Measurements from ENCODE around the gene PACS1.

Gene PACS1

DNA sequence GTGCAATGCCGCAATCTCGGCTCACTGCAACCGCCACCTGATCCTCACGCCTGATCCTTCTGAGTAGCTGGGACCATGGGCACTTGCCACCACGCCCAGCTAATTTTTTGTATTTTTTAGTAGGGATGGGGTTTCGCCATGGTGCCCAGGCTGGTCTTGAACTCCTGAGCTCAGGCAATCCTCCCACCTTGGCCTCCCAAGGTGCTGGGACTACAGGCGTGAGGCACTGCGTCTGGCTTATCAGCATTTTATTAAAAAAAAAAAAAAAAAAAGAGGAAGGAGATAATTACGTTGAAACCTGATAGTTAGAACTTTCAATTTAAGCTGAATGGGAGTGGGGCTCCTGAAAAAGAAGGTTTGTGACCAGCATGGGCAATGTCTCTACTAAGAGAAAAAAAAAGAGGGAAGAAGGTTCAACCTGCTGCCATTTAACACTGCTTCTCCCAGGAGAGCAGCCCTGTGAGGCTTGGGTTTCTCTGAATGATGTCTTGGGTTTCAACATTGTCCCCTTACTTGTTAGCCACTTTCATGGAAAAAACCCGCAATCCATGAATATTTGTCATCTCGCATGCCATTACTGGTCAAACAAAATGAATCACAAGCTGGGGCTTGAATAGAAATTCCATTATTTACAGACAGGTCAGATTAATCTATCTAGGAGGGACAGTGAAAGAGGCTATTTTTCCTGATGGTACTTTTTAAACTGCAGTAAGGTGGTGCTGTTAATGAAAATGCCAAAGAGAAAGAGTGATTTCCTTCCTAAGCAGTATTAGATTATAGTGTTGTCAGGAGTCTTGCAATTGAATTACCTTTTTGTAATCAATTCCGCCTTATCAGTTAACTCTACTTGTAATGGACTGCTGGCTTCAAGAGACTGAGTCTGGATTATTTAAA, 72.5 kb downstream of the PACS1 start:
- DNase-seq (ENCODE audit: low read depth in 2 of 2): no peak

DNA sequence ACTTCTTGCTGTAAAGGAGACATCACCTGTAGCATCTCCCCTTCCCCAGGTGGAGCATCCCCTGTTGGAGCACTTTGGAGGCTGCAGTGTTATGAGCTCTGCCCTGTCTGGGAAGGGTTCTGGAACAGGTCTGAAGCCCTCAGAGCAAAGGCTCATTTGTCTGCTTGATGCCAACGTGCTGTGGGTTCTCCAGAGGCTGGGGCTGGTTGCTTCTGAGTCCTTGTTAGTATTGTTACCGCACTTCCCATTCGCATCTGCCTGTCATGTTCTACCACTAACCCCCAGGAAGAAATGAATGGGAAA, 73.1 kb downstream of the PACS1 start:
- no peak for DNase-seq (ENCODE audit: low read depth in 2 of 2)

DNA sequence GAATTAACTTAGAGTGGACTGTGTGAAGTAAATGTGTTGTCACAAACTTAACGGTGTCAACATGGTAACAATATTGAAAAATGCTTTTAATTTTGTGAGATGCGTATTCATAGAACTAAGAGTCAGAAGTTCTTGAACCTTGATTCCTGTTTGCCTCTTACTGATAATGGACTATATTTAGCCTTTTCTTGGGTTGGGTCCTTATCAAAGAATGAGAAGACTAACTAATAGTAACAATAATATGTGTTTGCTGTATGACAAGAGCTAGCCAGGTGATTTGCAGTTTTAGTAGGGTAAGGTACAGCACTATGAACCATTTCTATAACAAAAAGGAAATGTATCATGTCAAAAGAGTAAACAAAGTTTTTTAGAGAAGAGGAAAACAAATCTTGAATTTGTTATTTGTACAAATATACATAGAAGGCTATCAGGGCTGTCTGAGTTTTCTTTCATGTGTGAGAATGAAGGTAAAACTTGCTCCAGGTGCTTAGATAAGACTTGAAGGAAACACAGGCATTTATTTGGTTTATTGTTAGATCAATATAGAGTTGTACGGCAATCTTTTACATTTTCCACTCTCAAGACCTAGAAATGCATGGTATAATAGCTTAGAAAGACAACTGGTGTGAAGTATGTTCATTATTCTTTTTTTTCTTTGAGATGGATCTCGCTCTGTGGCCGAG, 74.1 kb downstream of the PACS1 start:
- no peak for DNase-seq (ENCODE audit: low read depth in 2 of 2)

DNA sequence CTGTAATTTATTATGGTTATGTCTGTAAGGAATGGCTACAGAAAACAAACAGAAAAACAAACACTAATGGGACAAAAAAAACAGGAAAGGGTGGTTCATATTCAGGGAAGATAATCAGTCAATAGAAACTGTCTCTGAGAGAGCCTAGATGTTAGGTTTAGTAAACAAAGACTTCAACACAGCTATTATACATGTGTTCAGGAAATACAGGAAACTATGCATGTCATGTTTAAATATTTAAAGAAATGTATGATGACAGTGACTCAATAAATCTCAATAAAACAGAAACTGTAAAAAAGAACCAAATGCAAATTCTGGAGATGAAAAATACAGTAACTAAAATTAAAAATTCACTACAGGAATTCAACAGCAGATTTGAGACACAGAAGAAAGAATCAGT, 76.0 kb downstream of the PACS1 start:
- DNase-seq (ENCODE audit: low read depth in 2 of 2): no peak

DNA sequence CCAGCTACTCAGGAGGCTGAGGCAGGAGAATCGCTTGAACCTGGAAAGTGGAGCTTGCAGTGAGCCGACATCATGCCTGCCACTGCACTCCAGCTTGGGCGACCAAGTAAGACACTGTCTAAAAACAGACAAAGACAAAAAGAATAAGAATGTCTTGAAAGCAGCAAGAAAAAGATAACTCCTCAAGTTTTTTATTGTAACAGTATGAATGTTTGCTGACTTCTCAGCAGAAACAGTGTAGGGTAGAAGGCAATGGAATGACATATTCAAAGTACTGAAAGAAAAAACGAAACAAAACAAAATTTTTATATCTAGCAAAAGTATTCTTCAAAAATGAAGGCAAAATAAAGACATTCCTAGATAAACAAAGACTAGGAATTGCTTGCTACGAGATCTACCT, 76.9 kb downstream of the PACS1 start:
- no peak for DNase-seq (ENCODE audit: low read depth in 2 of 2)

DNA sequence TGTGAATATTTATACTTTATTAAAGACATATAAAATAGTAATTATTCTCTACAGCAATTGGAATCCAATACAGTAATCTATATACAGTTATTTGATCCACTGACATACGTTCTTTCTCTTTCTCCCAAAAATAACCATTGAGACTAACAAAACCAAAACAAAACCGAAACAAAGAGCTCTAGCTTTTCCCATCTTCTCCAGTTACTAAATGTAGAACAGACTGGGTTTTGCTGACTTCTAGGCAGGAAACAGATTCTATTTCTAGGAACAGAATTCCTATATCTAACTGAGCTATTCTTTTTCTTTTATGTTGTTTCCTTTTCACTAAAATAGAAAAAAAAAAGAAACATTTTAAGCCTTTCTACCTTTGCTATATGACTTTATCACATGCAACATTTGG, 80.1 kb downstream of the PACS1 start:
- DNase-seq (ENCODE audit: low read depth in 2 of 2): no peak

DNA sequence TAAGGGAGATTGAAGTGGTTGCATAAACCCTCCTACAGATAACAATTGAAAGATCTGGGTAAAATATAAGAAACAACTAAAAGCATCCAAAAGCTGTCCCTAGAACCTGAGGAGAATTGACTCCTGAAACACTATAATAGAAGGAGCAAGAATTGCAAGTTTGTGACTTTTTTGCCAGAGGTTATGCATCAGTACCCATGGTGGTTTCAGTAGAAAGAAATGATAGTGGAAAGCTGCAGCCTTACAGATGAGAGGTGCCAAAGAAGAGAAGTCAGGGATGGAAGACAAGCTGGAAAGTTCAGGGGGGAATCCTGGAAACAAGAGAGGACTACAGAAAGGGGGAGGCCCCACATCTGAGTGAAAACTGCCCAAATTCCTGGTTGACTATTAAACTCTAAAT, 80.7 kb downstream of the PACS1 start:
- no peak for DNase-seq (ENCODE audit: low read depth in 2 of 2)

DNA sequence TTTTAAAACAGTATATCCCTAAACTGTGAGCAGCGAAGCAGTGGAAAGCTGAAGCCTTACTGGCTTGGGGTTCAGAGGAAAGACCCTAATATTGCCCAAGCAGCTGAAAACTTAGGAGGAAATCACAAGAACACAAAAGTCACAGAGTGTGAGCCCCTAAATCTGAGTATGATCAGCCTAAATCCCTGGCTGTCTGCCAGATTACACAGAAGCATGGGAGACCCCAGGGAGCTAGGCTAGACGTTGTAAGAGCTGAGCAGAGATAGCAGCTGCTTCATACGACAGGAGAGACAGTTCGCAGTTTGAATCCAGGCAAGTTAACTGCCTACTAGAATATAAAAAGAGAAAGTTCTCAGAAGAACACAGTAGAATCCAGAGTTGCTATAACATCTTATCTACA, 81.2 kb downstream of the PACS1 start:
- DNase-seq (ENCODE audit: low read depth in 2 of 2): no peak

DNA sequence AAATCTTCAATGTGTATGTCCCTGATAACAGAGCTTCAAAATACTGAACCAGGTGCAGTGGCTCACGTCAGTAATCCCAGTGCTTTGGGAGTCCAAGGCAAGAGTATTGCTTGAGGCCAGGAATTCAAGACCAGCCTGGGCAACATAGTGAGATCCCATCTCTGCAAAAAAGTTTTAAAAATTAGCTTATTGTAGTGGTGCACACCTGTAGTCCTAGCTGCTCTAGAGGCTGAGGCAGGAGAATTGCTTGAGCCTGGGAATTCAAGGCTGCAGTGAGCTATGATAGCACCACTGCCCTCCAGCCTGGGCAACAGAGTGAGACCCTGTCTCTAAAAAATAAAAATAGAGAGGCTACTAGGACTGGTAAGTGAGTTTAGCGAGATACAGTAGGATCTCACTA, 84.0 kb downstream of the PACS1 start:
- no peak for DNase-seq (ENCODE audit: low read depth in 2 of 2)

DNA sequence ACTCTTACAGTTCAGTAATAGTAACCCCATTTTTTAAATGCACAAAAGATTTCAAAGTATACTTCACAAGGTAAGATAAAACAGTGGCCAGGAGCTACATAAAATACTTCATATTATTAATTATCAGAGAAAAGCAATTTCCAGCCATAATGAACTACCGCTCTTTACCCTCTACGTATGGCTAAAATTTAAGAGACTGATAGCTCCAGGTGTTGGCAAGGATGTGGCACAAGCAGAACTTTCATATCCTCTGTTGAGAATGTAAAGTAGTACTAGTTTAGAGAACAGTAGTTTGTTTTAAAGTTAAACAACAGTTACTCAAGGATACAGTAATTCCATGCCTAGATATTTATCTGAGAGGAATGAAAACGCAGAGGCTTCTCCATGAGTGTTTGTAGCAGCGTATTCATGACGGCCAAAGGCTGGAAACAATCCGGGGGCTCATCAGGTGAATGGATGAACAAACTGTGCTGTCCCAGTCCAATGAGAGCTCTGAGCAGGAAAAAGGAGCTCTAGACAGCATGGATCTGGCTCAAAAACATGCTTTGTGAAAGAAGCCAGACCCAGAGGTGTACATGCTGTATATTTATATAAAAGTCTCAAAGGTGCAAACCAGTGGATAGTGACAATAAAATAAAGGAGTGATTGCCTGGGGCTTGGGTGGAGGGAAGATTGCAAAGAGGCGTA, 85.5 kb downstream of the PACS1 start:
- DNase-seq (ENCODE audit: low read depth in 2 of 2): no peak

DNA sequence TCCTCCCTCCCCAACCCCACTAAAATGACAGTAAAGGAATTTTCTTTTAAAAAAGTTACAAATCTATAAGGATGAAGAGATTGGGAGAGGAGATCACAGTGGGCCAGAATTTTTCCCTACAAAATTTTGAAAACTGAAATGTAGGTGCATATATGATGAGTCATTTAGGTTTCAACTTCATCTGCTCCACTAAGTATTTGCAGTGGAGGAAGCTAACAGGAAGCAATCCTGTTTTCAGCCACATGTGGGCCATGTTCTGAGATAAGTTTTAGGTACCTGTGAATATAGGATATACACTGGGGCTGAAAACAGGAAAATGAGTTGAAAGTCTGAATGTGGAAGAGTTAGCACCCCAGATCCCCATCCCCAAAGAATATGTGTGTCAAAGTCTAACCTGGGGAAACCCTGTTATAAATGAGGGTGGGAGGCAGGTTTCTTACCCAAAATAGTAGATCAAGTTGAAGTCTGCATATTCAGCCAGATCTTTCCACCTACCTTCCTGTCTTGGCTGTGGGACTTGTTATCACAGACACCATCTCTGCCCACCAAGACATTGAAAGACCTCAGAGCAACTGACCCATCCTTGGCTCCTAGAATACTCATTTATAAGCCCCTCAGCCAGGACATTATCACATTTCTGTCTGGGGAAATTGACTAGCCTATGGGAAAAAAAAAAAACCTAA, 87.3 kb downstream of the PACS1 start:
- DNase-seq (ENCODE audit: low read depth in 2 of 2): no peak

DNA sequence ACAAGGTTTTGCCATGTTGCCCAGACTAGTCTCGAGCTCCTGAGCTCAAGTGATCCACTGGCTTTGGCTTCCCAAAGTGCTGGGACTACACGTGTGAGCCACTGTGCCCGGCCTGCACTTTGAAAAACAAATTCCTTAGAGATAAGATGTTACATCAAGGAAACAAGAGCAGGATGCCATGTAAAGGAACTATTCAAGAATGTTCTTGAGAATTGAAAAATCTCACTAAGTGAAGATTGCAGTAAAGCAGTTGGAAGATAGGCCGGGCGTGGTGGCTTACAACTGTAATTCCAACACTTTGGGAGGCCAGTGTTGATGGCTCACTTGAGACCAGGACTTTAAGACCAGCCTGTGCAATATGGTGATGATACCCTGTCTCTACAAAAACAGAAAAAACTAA, 88.1 kb downstream of the PACS1 start:
- no peak for DNase-seq (ENCODE audit: low read depth in 2 of 2)

DNA sequence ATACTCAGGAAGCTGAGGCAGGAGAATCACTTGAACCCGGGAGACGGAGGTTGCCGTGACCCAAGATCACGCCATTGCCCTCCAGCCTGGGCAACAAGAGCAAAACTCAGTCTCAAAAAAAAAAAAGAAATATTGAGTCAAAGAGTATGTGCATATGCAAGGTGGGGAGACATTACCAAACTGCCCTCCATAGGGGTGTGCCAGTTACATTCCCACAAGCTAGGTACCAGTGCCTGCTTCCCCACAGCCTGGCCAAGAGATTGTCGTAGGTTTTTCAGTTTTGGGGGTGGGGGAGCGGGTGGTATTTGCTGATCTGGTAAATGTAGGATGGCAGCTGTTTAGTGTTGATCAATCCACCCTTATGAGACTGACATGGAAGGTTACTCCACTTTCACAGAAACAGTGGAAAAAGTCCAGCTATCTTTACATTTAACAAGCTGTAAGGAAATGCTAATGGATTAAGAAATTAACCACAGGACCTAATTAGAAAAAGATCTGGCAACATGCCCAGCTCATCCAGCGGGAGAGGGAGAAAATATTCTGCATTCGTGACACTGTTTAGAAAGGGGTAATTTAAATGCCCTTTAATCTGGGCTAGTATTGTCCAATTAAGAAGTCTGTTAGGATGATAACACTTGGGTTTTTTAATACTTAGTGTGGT, 89.4 kb downstream of the PACS1 start:
- no peak for DNase-seq (ENCODE audit: low read depth in 2 of 2)

DNA sequence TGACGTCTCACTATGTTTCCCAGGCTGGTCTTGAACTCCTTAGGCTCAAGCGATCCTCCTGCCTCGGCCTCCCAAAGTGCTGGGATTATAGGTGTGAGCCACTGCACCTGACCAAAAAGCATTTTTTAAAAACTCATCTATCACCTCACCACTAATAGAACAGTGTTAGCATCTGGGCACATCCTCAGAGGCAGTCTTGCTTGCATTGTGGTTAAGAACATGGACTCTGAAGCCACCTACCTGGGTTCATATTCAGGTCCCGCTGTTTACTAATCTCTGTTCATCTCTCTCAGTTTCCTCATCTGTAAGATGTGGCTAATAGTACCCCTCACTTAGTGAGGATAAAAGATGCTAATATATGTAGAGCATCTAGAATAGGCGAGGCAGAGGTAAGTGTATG, 90.6 kb downstream of the PACS1 start:
- DNase-seq (ENCODE audit: low read depth in 2 of 2): no peak

DNA sequence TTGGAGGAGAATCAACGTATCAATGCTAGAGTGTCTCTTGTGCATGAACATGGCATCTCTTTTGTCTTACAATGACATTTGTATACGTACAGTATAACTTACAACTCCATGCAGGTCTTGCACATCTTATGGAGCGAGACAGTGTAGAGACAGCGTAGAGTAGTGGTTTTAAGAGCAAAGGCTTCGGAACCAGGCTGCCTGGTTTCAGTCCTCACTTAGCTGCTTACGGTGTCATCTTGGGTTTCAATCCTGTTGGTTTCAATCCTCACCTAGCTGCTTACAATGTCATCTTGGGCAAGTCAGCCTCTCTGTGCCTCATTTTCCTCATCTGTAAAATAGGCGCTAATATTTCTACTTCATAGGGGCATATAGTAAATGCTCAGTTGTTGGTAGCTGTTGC, 98.2 kb downstream of the PACS1 start:
- DNase-seq (ENCODE audit: low read depth in 2 of 2): no peak

DNA sequence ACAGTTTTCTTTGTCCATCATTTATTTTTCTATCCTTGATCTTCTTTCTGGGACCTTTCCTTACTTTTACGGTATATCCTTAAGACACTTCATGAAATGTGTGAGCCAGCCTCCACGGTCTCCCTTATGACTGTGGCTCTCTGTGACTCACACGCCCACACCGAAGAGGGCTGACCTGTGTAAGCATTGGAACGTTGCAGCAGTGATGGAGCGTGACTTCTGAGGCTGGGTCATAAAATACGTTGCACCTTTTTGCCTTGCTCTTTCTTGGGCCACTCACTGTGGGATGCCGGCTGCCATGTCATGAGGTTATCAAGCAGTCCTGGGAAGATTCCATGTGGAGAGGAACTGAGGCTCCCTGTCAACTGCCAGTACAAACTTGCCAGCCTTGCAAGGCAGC, 102.1 kb downstream of the PACS1 start:
- no peak for DNase-seq (ENCODE audit: low read depth in 2 of 2)

DNA sequence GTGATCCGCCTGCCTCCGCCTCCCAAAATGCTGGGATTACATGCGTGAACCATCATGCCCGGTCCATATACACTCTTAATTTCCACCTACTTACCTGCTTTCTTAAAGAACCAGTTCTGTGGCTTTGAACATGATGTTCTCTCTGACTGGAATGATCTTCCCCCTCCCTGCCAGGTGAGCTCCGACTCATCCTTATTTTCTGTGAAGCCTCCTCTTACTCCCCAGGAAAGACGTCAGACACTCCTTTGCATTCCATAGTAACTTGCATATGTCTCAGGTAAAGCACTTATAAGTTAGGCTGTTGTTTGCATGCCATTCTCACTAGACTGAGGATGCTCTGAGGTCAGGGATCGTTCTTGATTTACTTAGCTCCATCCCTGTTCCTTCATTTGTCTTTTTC, 106.6 kb downstream of the PACS1 start:
- DNase-seq (ENCODE audit: low read depth in 2 of 2): no peak

DNA sequence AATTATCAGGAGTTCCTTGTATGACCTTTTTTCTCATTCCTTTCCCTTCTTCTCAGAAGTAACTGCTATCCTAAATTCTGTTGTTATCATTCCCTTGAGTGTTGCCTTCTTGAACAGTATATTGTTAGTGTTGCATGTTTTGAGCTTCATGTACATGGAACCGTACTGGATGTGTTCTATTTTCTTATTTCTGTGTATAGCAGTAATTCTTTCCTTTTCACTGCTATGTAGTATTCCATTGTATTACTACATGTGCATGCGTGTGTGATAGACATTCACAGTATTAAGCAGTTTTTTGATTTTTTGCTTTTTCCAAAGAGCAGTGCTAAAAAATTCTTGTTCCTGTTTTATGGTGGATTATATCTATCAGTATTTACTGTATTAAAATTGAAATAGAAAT, 108.1 kb downstream of the PACS1 start:
- no peak for DNase-seq (ENCODE audit: low read depth in 2 of 2)

DNA sequence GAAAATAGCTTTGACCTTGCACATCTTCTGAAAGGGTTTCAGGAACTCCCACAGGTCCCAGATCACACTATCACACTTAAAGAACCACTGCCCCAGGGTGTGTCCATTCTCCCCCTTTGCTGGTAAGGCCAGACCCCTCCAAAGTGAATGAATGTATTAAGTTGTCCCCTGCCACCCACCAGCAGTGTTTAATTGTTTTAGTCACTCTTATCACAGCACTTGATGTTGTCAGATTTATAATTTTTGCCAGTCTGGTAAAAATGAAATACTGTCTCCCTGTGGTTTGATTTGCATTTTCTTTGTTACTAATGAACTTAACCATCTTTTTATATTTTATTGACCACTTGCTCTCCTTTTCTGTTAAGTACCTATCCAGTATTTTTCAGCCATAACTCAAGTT, 108.8 kb downstream of the PACS1 start:
- DNase-seq (ENCODE audit: low read depth in 2 of 2): no peak

DNA sequence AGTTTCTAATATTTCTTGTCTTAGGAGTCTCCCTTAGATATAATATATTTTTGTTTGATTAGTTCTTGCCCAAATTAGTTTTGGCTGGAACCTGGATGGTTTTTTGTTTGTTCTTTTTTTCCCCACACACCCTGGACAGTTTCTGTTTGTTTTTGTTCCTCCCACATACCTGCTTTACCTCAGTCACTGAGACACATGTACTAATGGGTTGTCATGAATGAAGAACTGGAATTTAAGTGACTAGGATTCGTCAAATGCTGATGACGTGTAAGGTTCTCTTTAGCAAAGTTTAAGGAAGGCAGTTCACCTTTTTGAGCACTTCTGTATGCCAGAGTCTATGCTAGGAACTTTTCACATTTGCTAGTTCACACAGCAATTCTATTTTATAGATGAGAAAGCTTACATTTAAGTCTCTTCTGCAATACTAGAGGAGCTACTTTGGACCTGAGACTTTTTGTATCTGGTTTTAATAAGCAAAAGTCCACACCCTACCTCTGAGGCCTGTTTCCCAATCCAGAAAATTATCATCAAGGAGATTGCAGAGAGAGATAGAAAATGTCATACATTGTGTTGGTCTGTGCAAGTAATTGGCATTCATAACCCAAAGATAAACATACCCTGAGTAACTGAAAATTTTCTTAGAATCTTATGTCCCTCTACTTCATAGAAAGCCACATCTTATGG, 111.7 kb downstream of the PACS1 start:
- DNase-seq (ENCODE audit: low read depth in 2 of 2): no peak

DNA sequence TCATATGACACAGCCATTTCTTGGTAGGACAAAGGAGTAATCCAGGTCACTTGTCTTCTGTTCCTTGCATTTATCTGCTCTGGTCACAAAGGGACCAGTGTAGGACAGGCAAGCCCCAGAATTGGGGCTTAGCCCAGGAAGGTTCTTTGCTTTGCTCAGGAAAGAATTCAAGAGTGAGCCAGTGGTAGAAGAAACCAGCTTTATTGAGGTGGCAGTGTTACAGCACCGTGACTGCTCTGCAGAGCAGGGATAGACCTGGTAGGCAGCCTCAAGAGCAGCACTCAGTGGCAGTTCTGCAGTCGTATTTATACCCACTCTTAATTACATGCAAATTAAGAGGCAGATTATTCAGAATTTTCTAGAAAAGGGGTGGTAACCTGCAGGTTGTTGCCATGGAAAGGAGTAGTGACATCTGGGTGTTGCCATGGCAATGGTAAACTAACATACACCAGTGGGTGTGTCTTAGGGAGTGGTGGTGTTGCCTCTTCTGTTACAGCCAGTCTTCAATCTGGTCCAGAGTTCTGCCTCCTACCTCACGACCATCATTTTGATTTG, 113.5 kb downstream of the PACS1 start:
- no peak for DNase-seq (ENCODE audit: low read depth in 2 of 2)
